ENCODE measurements around the gene PPM1L. TPM values are rescaled to one million over a fixed set of nuclear protein-coding genes. Genes with fewer than 3 reads are reported as not detected.

The PPM1L gene
- total and polyA plus RNA-seq, 4 experiments from 2014 or later: 0.84 to 6.5 (median 3.4) TPM

GRCh38 chr3:160808838-160809237 lies 52.8 kb downstream of the PPM1L start:
- H3K4me1 Mint-ChIP-seq: no peaks in the 10 kb centered on the region

GRCh38 chr3:160809453-160809852 lies 53.4 kb downstream of the PPM1L start:
- Mint-ChIP-seq H3K27ac (no peak overlapping the region), H3K4me1 (no peaks in the 10 kb centered on the region), H3K36me3 (no peaks in the 10 kb centered on the region), H3K9me3 (no peaks in the 10 kb centered on the region), H3K27me3 (peaks cover 0 to 6% of the 10 kb centered on the region in 2 donors), H3K4me3 (no peak overlapping the region)
- no peaks in the 10 kb centered on the region for H3K4me1 ChIP-seq (ENCODE audit: insufficient read depth, low read length)
- no peaks in the 10 kb centered on the region for H3K9me3 ChIP-seq (ENCODE audit: control insufficient read depth in 1 of 2, low read length in 2 of 2)
- POLR2A ChIA-PET (ENCODE audit: partially characterized antibody): no interaction called here
- H3K36me3 ChIP-seq (ENCODE audit: insufficient read depth, low read length): no peaks in the 10 kb centered on the region
- CTCF ChIA-PET (ENCODE audit: partially characterized antibody): interaction anchor here (1.1 kb wide), 1 partner anchor 11 kb away, joined by 4 read pairs; no protein-coding TSS in a partner anchor
- intact Hi-C loops (cut with micrococcal nuclease): no loop called here
- no peak overlapping the region for H3K4me3 ChIP-seq (ENCODE audit: low read length in 2 of 2)
- no peak overlapping the region for H3K27ac ChIP-seq (ENCODE audit: low read depth, low read length)
- H3K27me3 ChIP-seq (ENCODE audit: insufficient read depth, low read length): no peaks in the 10 kb centered on the region
- no peak for DNase-seq

More at GRCh38 chr3:160808838-160809237, 52.8 kb downstream of the PPM1L start:
- Histone ChIP-seq H3K27ac (ENCODE audit: low read depth, low read length) (no peak overlapping the region), H3K9me3 (ENCODE audit: control insufficient read depth in 1 of 2, low read length in 2 of 2) (no peaks in the 10 kb centered on the region), H3K36me3 (ENCODE audit: insufficient read depth, low read length) (no peaks in the 10 kb centered on the region), H3K4me1 (ENCODE audit: insufficient read depth, low read length) (no peaks in the 10 kb centered on the region), H3K27me3 (ENCODE audit: insufficient read depth, low read length) (no peaks in the 10 kb centered on the region), H3K4me3 (ENCODE audit: low read length in 2 of 2) (no peak overlapping the region)
- no peaks in the 10 kb centered on the region for H3K36me3 Mint-ChIP-seq
- ChIA-PET POLR2A (ENCODE audit: partially characterized antibody) (no interaction called here), CTCF (ENCODE audit: partially characterized antibody) (no interaction called here)
- no peak overlapping the region for H3K4me3 Mint-ChIP-seq
- peak overlapping the region in 1 of 7 donors; percentile 14 for H3K27ac Mint-ChIP-seq
- no peak for DNase-seq
- intact Hi-C loops (cut with micrococcal nuclease): no loop called here
- H3K9me3 Mint-ChIP-seq: no peaks in the 10 kb centered on the region
- H3K27me3 Mint-ChIP-seq: peaks cover 0 to 6% of the 10 kb centered on the region in 2 donors

GRCh38 chr3:160810362-160811236 lies 54.6 kb downstream of the PPM1L start:
- no peak for DNase-seq
- no peaks in the 10 kb centered on the region for H3K9me3 ChIP-seq (ENCODE audit: control insufficient read depth in 1 of 2, low read length in 2 of 2)
- H3K4me1 ChIP-seq (ENCODE audit: insufficient read depth, low read length): no peaks in the 10 kb centered on the region
- H3K36me3 Mint-ChIP-seq: no peaks in the 10 kb centered on the region
- H3K4me3 Mint-ChIP-seq: no peak overlapping the region
- intact Hi-C loops (cut with micrococcal nuclease): no loop called here
- H3K27me3 Mint-ChIP-seq: peaks cover 0 to 6% of the 10 kb centered on the region in 2 donors
- H3K4me1 Mint-ChIP-seq: no peaks in the 10 kb centered on the region
- H3K27ac ChIP-seq (ENCODE audit: low read depth, low read length): no peak overlapping the region
- ChIA-PET CTCF (ENCODE audit: partially characterized antibody) (interaction anchor here (1.1 kb wide), 2 partner anchors 10 to 26 kb away, joined by 3 to 4 read pairs; no protein-coding TSS in a partner anchor), POLR2A (ENCODE audit: partially characterized antibody) (no interaction called here)
- H3K27me3 ChIP-seq (ENCODE audit: insufficient read depth, low read length): no peaks in the 10 kb centered on the region
- H3K27ac Mint-ChIP-seq: no peak overlapping the region
- peaks cover 0 to 2% (median 0%) of the 10 kb centered on the region in 8 donors for H3K9me3 Mint-ChIP-seq
- no peaks in the 10 kb centered on the region for H3K36me3 ChIP-seq (ENCODE audit: insufficient read depth, low read length)
- H3K4me3 ChIP-seq (ENCODE audit: low read length in 2 of 2): no peak overlapping the region

GRCh38 chr3:160811237-160811548 lies 55.2 kb downstream of the PPM1L start:
- Histone ChIP-seq H3K27me3 (ENCODE audit: insufficient read depth, low read length) (no peaks in the 10 kb centered on the region), H3K27ac (ENCODE audit: low read depth, low read length) (no peak overlapping the region), H3K4me1 (ENCODE audit: insufficient read depth, low read length) (no peaks in the 10 kb centered on the region), H3K9me3 (ENCODE audit: control insufficient read depth in 1 of 2, low read length in 2 of 2) (no peaks in the 10 kb centered on the region), H3K4me3 (ENCODE audit: low read length in 2 of 2) (no peak overlapping the region), H3K36me3 (ENCODE audit: insufficient read depth, low read length) (no peaks in the 10 kb centered on the region)
- intact Hi-C loops (cut with micrococcal nuclease): no loop called here
- peaks cover 0 to 5% of the 10 kb centered on the region in 2 donors for H3K27me3 Mint-ChIP-seq
- ChIA-PET CTCF (ENCODE audit: partially characterized antibody) (interaction anchor here (1.1 kb wide), 1 partner anchor 27 kb away, joined by 3 read pairs; no protein-coding TSS in a partner anchor), POLR2A (ENCODE audit: partially characterized antibody) (no interaction called here)
- H3K27ac Mint-ChIP-seq: no peak overlapping the region
- no peaks in the 10 kb centered on the region for H3K4me1 Mint-ChIP-seq
- H3K36me3 Mint-ChIP-seq: no peaks in the 10 kb centered on the region
- peaks cover 0 to 2% (median 0%) of the 10 kb centered on the region in 8 donors for H3K9me3 Mint-ChIP-seq
- DNase-seq: no peak
- no peak overlapping the region for H3K4me3 Mint-ChIP-seq

GRCh38 chr3:160812304-160812703 lies 56.3 kb downstream of the PPM1L start:
- no peaks in the 10 kb centered on the region for H3K36me3 Mint-ChIP-seq
- CTCF ChIA-PET (ENCODE audit: partially characterized antibody): no interaction called here
- no peak overlapping the region for H3K27ac Mint-ChIP-seq
- H3K4me3 ChIP-seq (ENCODE audit: low read length in 2 of 2): no peak overlapping the region
- H3K9me3 ChIP-seq (ENCODE audit: control insufficient read depth in 1 of 2, low read length in 2 of 2): no peaks in the 10 kb centered on the region
- intact Hi-C loops (cut with micrococcal nuclease): no loop called here
- H3K4me1 ChIP-seq (ENCODE audit: insufficient read depth, low read length): no peaks in the 10 kb centered on the region
- POLR2A ChIA-PET (ENCODE audit: partially characterized antibody): no interaction called here
- H3K4me1 Mint-ChIP-seq: peaks cover 0 to 1% (median 0%) of the 10 kb centered on the region in 4 donors
- DNase-seq: no peak
- no peaks in the 10 kb centered on the region for H3K27me3 ChIP-seq (ENCODE audit: insufficient read depth, low read length)
- no peak overlapping the region for H3K27ac ChIP-seq (ENCODE audit: low read depth, low read length)
- H3K27me3 Mint-ChIP-seq: peaks cover 0 to 2% of the 10 kb centered on the region in 2 donors
- no peak overlapping the region for H3K4me3 Mint-ChIP-seq
- H3K9me3 Mint-ChIP-seq: peaks cover 0 to 2% (median 0%) of the 10 kb centered on the region in 8 donors
- H3K36me3 ChIP-seq (ENCODE audit: insufficient read depth, low read length): no peaks in the 10 kb centered on the region

GRCh38 chr3:160815280-160815679 lies 59.2 kb downstream of the PPM1L start:
- Mint-ChIP-seq H3K4me1 (peaks cover 0 to 1% (median 0%) of the 10 kb centered on the region in 4 donors), H3K27me3 (peaks cover 0 to 2% of the 10 kb centered on the region in 2 donors), H3K36me3 (no peaks in the 10 kb centered on the region), H3K4me3 (no peak overlapping the region), H3K27ac (no peak overlapping the region), H3K9me3 (peaks cover 0 to 2% (median 0%) of the 10 kb centered on the region in 8 donors)
- no peaks in the 10 kb centered on the region for H3K27me3 ChIP-seq (ENCODE audit: insufficient read depth, low read length)
- CTCF ChIA-PET (ENCODE audit: partially characterized antibody): no interaction called here
- no peak for DNase-seq
- H3K9me3 ChIP-seq (ENCODE audit: control insufficient read depth in 1 of 2, low read length in 2 of 2): no peaks in the 10 kb centered on the region
- no peak overlapping the region for H3K27ac ChIP-seq (ENCODE audit: low read depth, low read length)
- no peak overlapping the region for H3K4me3 ChIP-seq (ENCODE audit: low read length in 2 of 2)
- POLR2A ChIA-PET (ENCODE audit: partially characterized antibody): no interaction called here
- no peaks in the 10 kb centered on the region for H3K36me3 ChIP-seq (ENCODE audit: insufficient read depth, low read length)
- intact Hi-C loops (cut with micrococcal nuclease): no loop called here
- no peaks in the 10 kb centered on the region for H3K4me1 ChIP-seq (ENCODE audit: insufficient read depth, low read length)

GRCh38 chr3:160820022-160820421 lies 64.0 kb downstream of the PPM1L start:
- Histone ChIP-seq H3K4me3 (ENCODE audit: low read length in 2 of 2) (no peak overlapping the region), H3K36me3 (ENCODE audit: insufficient read depth, low read length) (no peaks in the 10 kb centered on the region), H3K4me1 (ENCODE audit: insufficient read depth, low read length) (no peaks in the 10 kb centered on the region), H3K27ac (ENCODE audit: low read depth, low read length) (no peak overlapping the region), H3K9me3 (ENCODE audit: control insufficient read depth in 1 of 2, low read length in 2 of 2) (no peaks in the 10 kb centered on the region), H3K27me3 (ENCODE audit: insufficient read depth, low read length) (no peaks in the 10 kb centered on the region)
- intact Hi-C loops (cut with micrococcal nuclease): no loop called here
- ChIA-PET POLR2A (ENCODE audit: partially characterized antibody) (no interaction called here), CTCF (ENCODE audit: partially characterized antibody) (interaction anchor here (1.4 kb wide), 1 partner anchor 10 kb away, joined by 4 read pairs; no protein-coding TSS in a partner anchor)
- Mint-ChIP-seq H3K36me3 (no peaks in the 10 kb centered on the region), H3K27me3 (peaks cover 0 to 2% of the 10 kb centered on the region in 2 donors), H3K27ac (no peak overlapping the region), H3K4me3 (no peak overlapping the region), H3K4me1 (peaks cover 0 to 1% (median 0%) of the 10 kb centered on the region in 4 donors), H3K9me3 (no peaks in the 10 kb centered on the region)
- DNase-seq: no peak

All from CD4-positive, alpha-beta memory T cell (primary cell).